ENCODE data around the gene MLXIPL. TPM values are rescaled to one million over a fixed set of nuclear protein-coding genes. Genes with fewer than 3 reads are reported as not detected.

The MLXIPL gene
- total RNA-seq, 1 donor from 2014 or later = 0.86 TPM

GRCh38 chr7:73669288-73669701, 45.0 kb upstream of the MLXIPL start:
- peak overlapping the region; percentile 52 for H3K4me3 Mint-ChIP-seq (ENCODE audit: unreplicated experiment)
- peaks cover 18% of the 10 kb centered on the region for H3K27me3 Mint-ChIP-seq (ENCODE audit: unreplicated experiment)
- H3K9me3 Mint-ChIP-seq (ENCODE audit: unreplicated experiment) = no peaks in the 10 kb centered on the region
- no peak overlapping the region for H3K27ac Mint-ChIP-seq (ENCODE audit: unreplicated experiment)
- peaks cover 2% of the 10 kb centered on the region for H3K4me1 Mint-ChIP-seq (ENCODE audit: low read depth, unreplicated experiment)
- H3K36me3 Mint-ChIP-seq (ENCODE audit: unreplicated experiment) = no peaks in the 10 kb centered on the region
- DNase-seq = no peak
- TF ChIP-seq, protein P1, sequence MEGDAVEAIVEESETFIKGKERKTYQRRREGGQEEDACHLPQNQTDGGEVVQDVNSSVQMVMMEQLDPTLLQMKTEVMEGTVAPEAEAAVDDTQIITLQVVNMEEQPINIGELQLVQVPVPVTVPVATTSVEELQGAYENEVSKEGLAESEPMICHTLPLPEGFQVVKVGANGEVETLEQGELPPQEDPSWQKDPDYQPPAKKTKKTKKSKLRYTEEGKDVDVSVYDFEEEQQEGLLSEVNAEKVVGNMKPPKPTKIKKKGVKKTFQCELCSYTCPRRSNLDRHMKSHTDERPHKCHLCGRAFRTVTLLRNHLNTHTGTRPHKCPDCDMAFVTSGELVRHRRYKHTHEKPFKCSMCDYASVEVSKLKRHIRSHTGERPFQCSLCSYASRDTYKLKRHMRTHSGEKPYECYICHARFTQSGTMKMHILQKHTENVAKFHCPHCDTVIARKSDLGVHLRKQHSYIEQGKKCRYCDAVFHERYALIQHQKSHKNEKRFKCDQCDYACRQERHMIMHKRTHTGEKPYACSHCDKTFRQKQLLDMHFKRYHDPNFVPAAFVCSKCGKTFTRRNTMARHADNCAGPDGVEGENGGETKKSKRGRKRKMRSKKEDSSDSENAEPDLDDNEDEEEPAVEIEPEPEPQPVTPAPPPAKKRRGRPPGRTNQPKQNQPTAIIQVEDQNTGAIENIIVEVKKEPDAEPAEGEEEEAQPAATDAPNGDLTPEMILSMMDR (IDR thresholded peaks at IDR 0.05; ENCODE audit: partially characterized antibody, unreplicated experiment) = no peak

DNA sequence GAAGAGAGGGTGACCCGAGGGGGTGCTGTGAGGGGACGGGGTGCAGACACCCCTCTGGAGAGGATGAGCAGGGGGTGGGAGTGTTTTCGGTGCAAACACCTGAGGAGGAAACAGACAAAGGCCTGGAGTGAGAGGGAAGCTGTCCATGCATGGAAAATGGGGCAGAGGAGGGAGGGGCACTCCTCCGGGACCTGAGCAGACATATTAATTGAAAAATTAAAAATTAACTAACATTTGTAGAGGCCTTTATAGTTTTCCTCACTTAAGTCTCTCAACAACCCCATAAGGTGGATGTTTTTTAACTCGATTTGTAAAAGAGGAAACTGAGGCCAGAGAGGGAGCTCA, 44.5 kb upstream of the MLXIPL start:
- TF ChIP-seq, protein P1 (IDR thresholded peaks at IDR 0.05; ENCODE audit: partially characterized antibody, unreplicated experiment) = no peak

DNA sequence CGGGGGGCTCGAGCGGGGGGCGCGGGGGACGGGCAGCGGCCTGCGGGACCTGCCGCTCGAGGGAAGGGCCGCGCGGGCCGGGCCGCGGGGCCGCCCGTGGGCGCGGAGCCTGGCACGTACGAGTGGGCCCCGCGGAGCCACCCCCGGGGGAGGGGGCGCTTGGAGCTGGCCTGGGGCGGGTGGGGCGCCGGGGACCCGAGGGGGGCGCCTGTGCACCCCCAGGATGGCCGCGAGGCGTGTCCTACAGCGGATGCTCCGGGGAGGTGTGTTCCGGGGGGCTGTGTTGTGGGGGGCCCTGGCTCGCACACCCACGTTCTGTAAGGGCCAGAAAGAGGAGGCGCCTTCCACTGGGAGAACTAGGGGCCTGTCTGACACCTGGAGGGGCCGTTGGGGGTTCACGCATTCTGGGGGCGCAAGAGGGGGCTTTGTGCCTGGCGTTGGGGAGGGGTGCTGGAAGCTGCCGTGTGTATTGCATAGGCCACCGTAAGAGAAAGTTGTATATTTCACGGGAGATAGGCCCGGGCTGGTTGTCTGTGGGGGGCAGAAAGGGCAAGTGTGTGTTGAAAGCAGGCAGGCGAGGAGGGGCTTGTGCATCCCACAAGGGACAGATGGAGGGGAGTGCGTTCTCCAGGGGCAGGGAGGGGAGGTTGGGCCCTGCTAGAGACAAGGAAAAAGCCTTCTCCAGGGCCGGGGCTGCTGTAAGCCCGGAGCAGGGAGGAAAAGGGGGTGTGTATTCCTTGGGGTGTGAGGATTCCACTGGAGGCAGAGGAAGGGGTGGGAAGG, 44.0 kb upstream of the MLXIPL start:
- Mint-ChIP-seq H3K4me3 (ENCODE audit: unreplicated experiment) (peak overlapping the region; percentile 94), H3K27ac (ENCODE audit: unreplicated experiment) (peak overlapping the region; percentile 92), H3K36me3 (ENCODE audit: unreplicated experiment) (peaks cover under 1% of the 10 kb centered on the region), H3K27me3 (ENCODE audit: unreplicated experiment) (peaks cover 22% of the 10 kb centered on the region), H3K4me1 (ENCODE audit: low read depth, unreplicated experiment) (peaks cover 2% of the 10 kb centered on the region), H3K9me3 (ENCODE audit: unreplicated experiment) (no peaks in the 10 kb centered on the region)
- DNase-seq = peak; percentile 66
- TF ChIP-seq, protein P1 (IDR thresholded peaks at IDR 0.05; ENCODE audit: partially characterized antibody, unreplicated experiment) = no peak

More for the DNA sequence above, 44.5 kb upstream of the MLXIPL start:
- no peaks in the 10 kb centered on the region for H3K9me3 Mint-ChIP-seq (ENCODE audit: unreplicated experiment)
- H3K27me3 Mint-ChIP-seq (ENCODE audit: unreplicated experiment) = peaks cover 21% of the 10 kb centered on the region
- peaks cover 2% of the 10 kb centered on the region for H3K4me1 Mint-ChIP-seq (ENCODE audit: low read depth, unreplicated experiment)
- H3K4me3 Mint-ChIP-seq (ENCODE audit: unreplicated experiment) = peak overlapping the region; percentile 94
- H3K36me3 Mint-ChIP-seq (ENCODE audit: unreplicated experiment) = no peaks in the 10 kb centered on the region
- no peak for DNase-seq
- peak overlapping the region; percentile 92 for H3K27ac Mint-ChIP-seq (ENCODE audit: unreplicated experiment)

- peak within 1 kb of the TSS; percentile 94 for H3K4me3 Mint-ChIP-seq (ENCODE audit: unreplicated experiment)
- TF ChIP-seq, protein P1 (IDR thresholded peaks at IDR 0.05; ENCODE audit: partially characterized antibody, unreplicated experiment) = peak; percentile 79
- peaks cover 5% of the 10 kb centered on the region for H3K36me3 Mint-ChIP-seq (ENCODE audit: unreplicated experiment)
- H3K27me3 Mint-ChIP-seq (ENCODE audit: unreplicated experiment) = peaks cover 24% of the 10 kb centered on the region
- H3K27ac Mint-ChIP-seq (ENCODE audit: unreplicated experiment) = peak within 1 kb of the TSS; percentile 92
- H3K9me3 Mint-ChIP-seq (ENCODE audit: unreplicated experiment) = no peaks in the 10 kb centered on the region
- H3K4me1 Mint-ChIP-seq (ENCODE audit: low read depth, unreplicated experiment) = peaks cover 2% of the 10 kb centered on the region
- DNase-seq = peak; percentile 96
These were observed 43.2 kb upstream of the MLXIPL start, which contains the start of gene VPS37D for GRCh38 chr7:73667344-73668102. TSS of gene VPS37D (plus strand) at chr7:73667831. CDS start at chr7:73667959, 128 bp downstream.
